ENCODE data around the gene ADCY5.

- TF ChIP-seq, protein P1, sequence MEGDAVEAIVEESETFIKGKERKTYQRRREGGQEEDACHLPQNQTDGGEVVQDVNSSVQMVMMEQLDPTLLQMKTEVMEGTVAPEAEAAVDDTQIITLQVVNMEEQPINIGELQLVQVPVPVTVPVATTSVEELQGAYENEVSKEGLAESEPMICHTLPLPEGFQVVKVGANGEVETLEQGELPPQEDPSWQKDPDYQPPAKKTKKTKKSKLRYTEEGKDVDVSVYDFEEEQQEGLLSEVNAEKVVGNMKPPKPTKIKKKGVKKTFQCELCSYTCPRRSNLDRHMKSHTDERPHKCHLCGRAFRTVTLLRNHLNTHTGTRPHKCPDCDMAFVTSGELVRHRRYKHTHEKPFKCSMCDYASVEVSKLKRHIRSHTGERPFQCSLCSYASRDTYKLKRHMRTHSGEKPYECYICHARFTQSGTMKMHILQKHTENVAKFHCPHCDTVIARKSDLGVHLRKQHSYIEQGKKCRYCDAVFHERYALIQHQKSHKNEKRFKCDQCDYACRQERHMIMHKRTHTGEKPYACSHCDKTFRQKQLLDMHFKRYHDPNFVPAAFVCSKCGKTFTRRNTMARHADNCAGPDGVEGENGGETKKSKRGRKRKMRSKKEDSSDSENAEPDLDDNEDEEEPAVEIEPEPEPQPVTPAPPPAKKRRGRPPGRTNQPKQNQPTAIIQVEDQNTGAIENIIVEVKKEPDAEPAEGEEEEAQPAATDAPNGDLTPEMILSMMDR (IDR thresholded peaks at IDR 0.05), result no peak
- TF ChIP-seq POLR2A (IDR thresholded peaks at IDR 0.05) (no peak), POLR2AphosphoS5 (IDR thresholded peaks at IDR 0.05) (no peak)
Observed at GRCh38 chr3:123445702-123446101, 3.2 kb downstream of the ADCY5 start.

Data from prostate gland (tissue), 2 donors.